KMS-11 (cell line): ENCODE results near the gene COMMD1.

Experiments
- H2AFZ ChIP-seq: fragments of 200-600 bp; sonication (generic); 2 replicates; pipeline ENCODE4 v1.6.1; 2016; ENCODE audit warnings: antibody characterized with exemption, mixed run types, low read depth
- H3K27ac ChIP-seq: fragments of 200-600 bp; sonication (generic); 2 replicates; pipeline ENCODE4 v1.6.1; 2016; ENCODE audit warnings: mild to moderate bottlenecking, mixed run types
- H3K27me3 ChIP-seq: fragments of 200-600 bp; sonication (generic); 2 replicates; pipeline ENCODE4 v1.6.1; 2017; ENCODE audit warnings: mild to moderate bottlenecking, low read depth, mixed run types, moderate library complexity; ENCODE audit not compliant: insufficient read depth
- H3K36me3 ChIP-seq: fragments of 200-600 bp; sonication (generic); 2 replicates; pipeline ENCODE4 v1.6.1; 2017; ENCODE audit warnings: mild to moderate bottlenecking, mixed run types; ENCODE audit not compliant: insufficient read depth
- H3K4me1 ChIP-seq: fragments of 200-600 bp; sonication (generic); 2 replicates; pipeline ENCODE4 v1.6.1; 2016; ENCODE audit warnings: mild to moderate bottlenecking, low read depth, mixed run types; ENCODE audit not compliant: poor library complexity, severe bottlenecking
- H3K4me2 ChIP-seq: fragments of 200-600 bp; sonication (generic); 2 replicates; pipeline ENCODE4 v1.7.0; 2016; ENCODE audit warnings: mild to moderate bottlenecking, mixed run types
- H3K4me3 ChIP-seq: fragments of 200-600 bp; sonication (generic); IDR thresholded peaks from 2 replicates; pipeline ENCODE4 v1.6.1; 2017; ENCODE audit warnings: low read depth, low read length, mixed read lengths; ENCODE audit not compliant: insufficient read depth
- H3K79me2 ChIP-seq: fragments of 200-600 bp; sonication (generic); 2 replicates; pipeline ENCODE4 v1.6.1; 2016; ENCODE audit warnings: low read depth, mixed run types; ENCODE audit not compliant: insufficient read depth
- H3K9ac ChIP-seq: fragments of 200-600 bp; sonication (generic); 2 replicates; pipeline ENCODE4 v1.6.1; 2016; ENCODE audit warnings: mild to moderate bottlenecking, mixed run types
- H4K20me1 ChIP-seq: fragments of 200-600 bp; sonication (generic); 2 replicates; pipeline ENCODE4 v1.6.1; 2016; ENCODE audit warnings: mild to moderate bottlenecking, mixed run types; ENCODE audit not compliant: insufficient read depth
- TF ChIP-seq, protein P1 (sequence below): fragments of 200-600 bp; sonication (generic); conservative IDR thresholded peaks from 2 replicates; pipeline ENCODE4 v1.6.1; 2017; ENCODE audit warnings: low read depth, mild to moderate bottlenecking, antibody characterized with exemption, low read length, moderate library complexity, mixed read lengths

COMMD1 gene

DNA sequence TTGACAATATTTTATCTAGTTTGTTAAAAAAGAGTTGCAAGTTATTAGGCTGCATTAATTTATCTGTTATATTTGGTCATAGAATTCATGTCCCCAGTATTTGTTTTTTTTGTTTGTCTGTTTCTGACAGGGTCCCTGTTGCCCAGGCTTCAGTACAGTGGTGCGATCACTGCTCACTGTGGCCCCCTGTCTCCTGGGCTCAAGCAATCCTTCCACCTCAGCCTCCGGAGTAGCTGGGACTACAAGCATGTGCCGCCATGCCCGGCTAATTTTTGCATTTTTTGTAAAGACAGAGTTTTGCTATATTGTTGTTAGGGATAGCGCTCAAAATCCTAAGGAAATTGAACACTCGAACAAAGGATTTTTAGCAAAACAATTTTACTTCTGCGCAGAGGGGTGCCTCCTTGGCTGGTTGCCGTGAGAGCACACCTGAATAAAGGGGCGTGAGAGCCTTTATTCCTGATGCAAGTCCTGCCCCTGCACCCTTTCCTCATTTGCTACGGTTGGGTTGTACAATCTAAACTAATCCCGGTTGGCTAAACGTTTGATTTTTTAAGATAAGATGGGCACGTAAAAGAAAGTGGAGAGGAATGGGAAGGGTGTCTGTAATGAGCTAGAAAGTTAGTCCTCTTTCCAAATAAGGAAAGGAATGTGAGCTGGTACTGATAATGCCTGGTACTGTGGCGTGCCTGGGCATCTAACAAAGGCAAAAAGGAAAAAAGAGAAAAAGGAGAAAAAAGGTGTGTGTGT, 65.5 kb downstream of the COMMD1 start:
- H3K4me3 ChIP-seq = no peak overlapping the region
- peaks cover 21% of the 10 kb centered on the region for H3K4me1 ChIP-seq
- H3K27ac ChIP-seq = no peak overlapping the region
- no peaks in the 10 kb centered on the region for H3K79me2 ChIP-seq
- no peak overlapping the region for H3K9ac ChIP-seq
- H3K4me2 ChIP-seq = no peak overlapping the region
- H3K27me3 ChIP-seq = no peaks in the 10 kb centered on the region
- TF ChIP-seq, protein P1, sequence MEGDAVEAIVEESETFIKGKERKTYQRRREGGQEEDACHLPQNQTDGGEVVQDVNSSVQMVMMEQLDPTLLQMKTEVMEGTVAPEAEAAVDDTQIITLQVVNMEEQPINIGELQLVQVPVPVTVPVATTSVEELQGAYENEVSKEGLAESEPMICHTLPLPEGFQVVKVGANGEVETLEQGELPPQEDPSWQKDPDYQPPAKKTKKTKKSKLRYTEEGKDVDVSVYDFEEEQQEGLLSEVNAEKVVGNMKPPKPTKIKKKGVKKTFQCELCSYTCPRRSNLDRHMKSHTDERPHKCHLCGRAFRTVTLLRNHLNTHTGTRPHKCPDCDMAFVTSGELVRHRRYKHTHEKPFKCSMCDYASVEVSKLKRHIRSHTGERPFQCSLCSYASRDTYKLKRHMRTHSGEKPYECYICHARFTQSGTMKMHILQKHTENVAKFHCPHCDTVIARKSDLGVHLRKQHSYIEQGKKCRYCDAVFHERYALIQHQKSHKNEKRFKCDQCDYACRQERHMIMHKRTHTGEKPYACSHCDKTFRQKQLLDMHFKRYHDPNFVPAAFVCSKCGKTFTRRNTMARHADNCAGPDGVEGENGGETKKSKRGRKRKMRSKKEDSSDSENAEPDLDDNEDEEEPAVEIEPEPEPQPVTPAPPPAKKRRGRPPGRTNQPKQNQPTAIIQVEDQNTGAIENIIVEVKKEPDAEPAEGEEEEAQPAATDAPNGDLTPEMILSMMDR = no peak
- no peaks in the 10 kb centered on the region for H4K20me1 ChIP-seq
- H3K36me3 ChIP-seq = no peaks in the 10 kb centered on the region
- no peak overlapping the region for H2AFZ ChIP-seq

DNA sequence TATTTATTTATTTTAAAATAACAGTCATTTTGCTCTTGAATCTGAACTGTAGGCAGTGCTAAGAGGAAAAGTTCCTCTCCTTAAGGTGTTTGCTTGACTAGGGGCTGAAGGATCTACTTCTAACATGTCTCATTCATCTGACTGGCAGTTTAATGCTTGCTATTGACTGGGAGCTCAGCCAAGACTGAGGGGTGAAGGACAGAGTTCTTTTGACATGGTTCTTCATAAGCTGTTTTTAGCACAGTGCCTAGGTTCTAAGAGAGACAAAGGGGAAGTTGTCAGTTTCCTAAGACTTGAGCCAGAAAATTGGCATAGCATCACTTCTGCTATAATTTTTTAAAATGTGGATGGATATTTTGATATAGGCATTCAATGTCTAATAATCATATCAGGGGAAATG, 73.0 kb downstream of the COMMD1 start:
- H3K4me1 ChIP-seq = no peaks in the 10 kb centered on the region
- H3K4me2 ChIP-seq = no peak overlapping the region
- H3K27ac ChIP-seq = no peak overlapping the region
- H3K27me3 ChIP-seq = no peaks in the 10 kb centered on the region
- H3K36me3 ChIP-seq = no peaks in the 10 kb centered on the region
- H3K9ac ChIP-seq = no peak overlapping the region
- no peaks in the 10 kb centered on the region for H4K20me1 ChIP-seq
- TF ChIP-seq, protein P1 = no peak
- H3K79me2 ChIP-seq = no peaks in the 10 kb centered on the region
- no peak overlapping the region for H3K4me3 ChIP-seq
- H2AFZ ChIP-seq = no peak overlapping the region

- no peaks in the 10 kb centered on the region for H3K27me3 ChIP-seq
- no peaks in the 10 kb centered on the region for H3K36me3 ChIP-seq
- H2AFZ ChIP-seq = no peak overlapping the region
- H3K79me2 ChIP-seq = no peaks in the 10 kb centered on the region
- no peak overlapping the region for H3K9ac ChIP-seq
- no peaks in the 10 kb centered on the region for H3K4me1 ChIP-seq
- no peaks in the 10 kb centered on the region for H4K20me1 ChIP-seq
- H3K4me2 ChIP-seq = no peak overlapping the region
- TF ChIP-seq, protein P1 = no peak
- no peak overlapping the region for H3K4me3 ChIP-seq
- H3K27ac ChIP-seq = no peak overlapping the region
Observed at GRCh38 chr2:61980758-61981157, 75.3 kb downstream of the COMMD1 start.

DNA sequence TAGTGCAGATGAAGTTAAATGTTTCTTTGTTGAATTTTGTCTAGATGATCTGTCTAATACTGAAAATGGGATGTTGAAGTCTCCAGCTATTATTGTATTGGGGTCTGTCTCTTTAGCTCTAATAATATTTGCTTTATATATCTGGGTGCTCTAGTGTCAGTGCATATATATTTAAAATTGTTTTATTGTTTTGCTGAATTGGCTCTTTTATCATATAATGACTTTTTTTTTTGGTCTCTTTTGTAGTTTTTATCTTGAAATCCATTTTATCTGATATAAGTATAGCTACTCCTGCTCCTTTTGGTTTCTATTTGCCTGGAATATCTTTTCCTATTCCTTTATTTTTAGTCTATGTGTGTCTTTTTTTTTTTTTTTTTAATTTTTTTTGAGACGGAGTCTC, 79.2 kb downstream of the COMMD1 start:
- no peaks in the 10 kb centered on the region for H4K20me1 ChIP-seq
- H3K27ac ChIP-seq = no peak overlapping the region
- H3K4me2 ChIP-seq = no peak overlapping the region
- no peak overlapping the region for H2AFZ ChIP-seq
- TF ChIP-seq, protein P1 = no peak
- no peaks in the 10 kb centered on the region for H3K36me3 ChIP-seq
- no peak overlapping the region for H3K4me3 ChIP-seq
- no peak overlapping the region for H3K9ac ChIP-seq
- no peaks in the 10 kb centered on the region for H3K4me1 ChIP-seq
- H3K27me3 ChIP-seq = no peaks in the 10 kb centered on the region
- H3K79me2 ChIP-seq = no peaks in the 10 kb centered on the region
